Neural cell (in vitro differentiated cells): Measurements from ENCODE around the gene MAGEA2B. TPM values are rescaled to one million over a fixed set of nuclear protein-coding genes. Genes with fewer than 3 reads are reported as not detected.
"Not testable (repeated sequence)": the region's sequence is repeated elsewhere in the genome, so short reads cannot be mapped to it uniquely, and the experiment has no call there.

Source experiments
- H2AFZ ChIP-seq: fragments of 200-600, 300-800 bp; sonication (generic), shearing (Covaris generic); 2 replicates; pipeline ENCODE4 v1.6.0; 2014; ENCODE audit warnings: low read depth, mild to moderate bottlenecking, antibody characterized with exemption, low read length, moderate library complexity
- H3F3A ChIP-seq: fragments of 200-600 bp; shearing (Covaris generic); 2 replicates; pipeline ENCODE4 v1.6.1; 2016; ENCODE audit warnings: mild to moderate bottlenecking, moderate library complexity, mixed read lengths, antibody characterized with exemption, low read length; ENCODE audit not compliant: insufficient read depth, poor library complexity, severe bottlenecking
- H3K27ac ChIP-seq: fragments of 200-600, 300-800 bp; sonication (generic), shearing (Covaris generic); 2 replicates; pipeline ENCODE4 v1.5.1; 2014; ENCODE audit warnings: mild to moderate bottlenecking, low read length, moderate library complexity
- H3K27me3 ChIP-seq: fragments of 300-800, 200-600 bp; sonication (generic), shearing (Covaris generic); 2 replicates; pipeline ENCODE4 v1.6.0; 2014; ENCODE audit warnings: mild to moderate bottlenecking, low read depth, low read length, moderate library complexity; ENCODE audit not compliant: insufficient read depth
- H3K36me3 ChIP-seq: fragments of 300-800, 200-600 bp; sonication (generic), shearing (Covaris generic); 2 replicates; pipeline ENCODE4 v1.5.1; 2014; ENCODE audit warnings: mild to moderate bottlenecking, antibody characterized with exemption, low read length, moderate library complexity; ENCODE audit not compliant: insufficient read depth
- H3K4me2 ChIP-seq: fragments of 300-800, 200-600 bp; sonication (generic), shearing (Covaris generic); 2 replicates; pipeline ENCODE4 v1.6.0; 2014; ENCODE audit warnings: mild to moderate bottlenecking, low read length
- H3K4me3 ChIP-seq: fragments of 300-800, 200-600 bp; sonication (generic), shearing (Covaris generic); 2 replicates; pipeline ENCODE4 v1.5.1; 2014; ENCODE audit warnings: mild to moderate bottlenecking, low read length, moderate library complexity
- H3K79me2 ChIP-seq: fragments of 200-600 bp; shearing (Covaris generic); replicated peaks from 2 replicates; pipeline ENCODE4 v1.6.0; 2014; ENCODE audit warnings: mild to moderate bottlenecking, low read length, moderate library complexity; ENCODE audit not compliant: insufficient read depth
- H3K9ac ChIP-seq: fragments of 300-800, 200-600 bp; sonication (generic), shearing (Covaris generic); 2 replicates; pipeline ENCODE4 v1.6.1; 2016; ENCODE audit warnings: mild to moderate bottlenecking, low read length, mixed read lengths
- H3K9me2 ChIP-seq: fragments of 200-600 bp; shearing (Covaris generic); 2 replicates; pipeline ENCODE4 v1.6.1; 2016; ENCODE audit warnings: mild to moderate bottlenecking, low read length, mixed read lengths; ENCODE audit not compliant: insufficient read depth
- H3K9me3 ChIP-seq: fragments of 200-600, 300-800 bp; sonication (generic), shearing (Covaris generic); 2 replicates; pipeline ENCODE4 v1.6.1; 2016; ENCODE audit warnings: mild to moderate bottlenecking, mixed run types, low read length, moderate library complexity, mixed read lengths
- H4K20me1 ChIP-seq: fragments of 200-600 bp; shearing (Covaris generic); 2 replicates; pipeline ENCODE4 v1.6.1; 2016; ENCODE audit warnings: mild to moderate bottlenecking, mixed run types; ENCODE audit not compliant: insufficient read depth
- polyA plus RNA-seq: library from polyadenylated mRNA; depleted of rRNA; stranded (reverse); fragments of >200 nt; gene quantifications from 2 replicates; pipeline ENCODE4 v1.2.3, GENCODE V29; 2014

The MAGEA2B gene
- polyA plus RNA-seq, 1 donor from 2014 or later: 4.5 TPM

GRCh38 chrX:152761582-152761981 lies 47.2 kb downstream of the MAGEA2B start:
- not testable (repeated sequence) for H3K27ac ChIP-seq, H3K9me2 ChIP-seq, H3K4me3 ChIP-seq, H3K9me3 ChIP-seq, H3K36me3 ChIP-seq, H3K9ac ChIP-seq, H3K79me2 ChIP-seq, H4K20me1 ChIP-seq, H3K4me2 ChIP-seq, H3K27me3 ChIP-seq, H2AFZ ChIP-seq, H3F3A ChIP-seq

- H3F3A ChIP-seq: not testable (repeated sequence)
These were observed 52.1 kb downstream of the MAGEA2B start for GRCh38 chrX:152766562-152766961.

More at GRCh38 chrX:152766562-152766961, 52.1 kb downstream of the MAGEA2B start:
- H3K79me2 ChIP-seq, H3K36me3 ChIP-seq, H3K9ac ChIP-seq, H2AFZ ChIP-seq, H4K20me1 ChIP-seq, H3K9me3 ChIP-seq, H3K9me2 ChIP-seq, H3K27me3 ChIP-seq, H3K27ac ChIP-seq, H3K4me3 ChIP-seq, H3K4me2 ChIP-seq: not testable (repeated sequence)

Other genes with a start within 250 kb of the MAGEA2B start
- 1.0 and 1.2 TPM in 2 replicates for gene GABRQ, start 76.7 kb upstream of the MAGEA2B start, polyA plus RNA-seq
- not detected in 2 replicates for gene MAGEA3, start 15.8 kb upstream of the MAGEA2B start, polyA plus RNA-seq
- gene CSAG2, start 5.4 kb upstream of the MAGEA2B start, polyA plus RNA-seq: 1.5 TPM in 1 of 2 replicates, not detected in the other
- gene CSAG1, start 19.1 kb downstream of the MAGEA2B start, polyA plus RNA-seq: not detected in 2 replicates
- not detected in 2 replicates for gene MAGEA12, start 19.1 kb downstream of the MAGEA2B start, polyA plus RNA-seq
- gene MAGEA2, start 39.2 kb downstream of the MAGEA2B start, polyA plus RNA-seq: 1.6 and 1.8 TPM in 2 replicates
- gene CSAG3, start 44.6 kb downstream of the MAGEA2B start, polyA plus RNA-seq: 1.1 and 1.2 TPM in 2 replicates
- not detected in 2 replicates for gene MAGEA6, start 55.1 kb downstream of the MAGEA2B start, polyA plus RNA-seq
- 138 and 163 TPM in 2 replicates for gene CETN2, start 116.1 kb downstream of the MAGEA2B start, polyA plus RNA-seq
- 18.4 and 21.7 TPM in 2 replicates for gene NSDHL, start 116.4 kb downstream of the MAGEA2B start, polyA plus RNA-seq
- 2.8 and 3.8 TPM in 2 replicates for gene ZNF185, start 183.4 kb downstream of the MAGEA2B start, polyA plus RNA-seq